Gastroesophageal sphincter (tissue), 3 donors: ENCODE data around the gene TEKTIP1.

ENCODE experiments used
- EP300 ChIP-seq: sonication (generic); formaldehyde crosslinking; IDR thresholded peaks from one replicate; pipeline ENCODE4 v1.6.1; 2017; ENCODE audit warnings: antibody characterized with exemption, mild to moderate bottlenecking
- POLR2A ChIP-seq, 2 donors: fragments of 450-650 bp; IDR thresholded peaks; one replicate each; pipeline ENCODE4 v1.6.1; 2017; ENCODE audit warnings: antibody characterized with exemption in 2 of 2, mild to moderate bottlenecking in 2 of 2, moderate library complexity in 1 of 2
- POLR2AphosphoS5 ChIP-seq: sonication (generic); formaldehyde crosslinking; IDR thresholded peaks from one replicate; pipeline ENCODE4 v1.6.1; 2017; ENCODE audit warnings: antibody characterized with exemption
- TF ChIP-seq, protein P1 (sequence below), 4 experiments: fragments of 200-600 bp in 2 of 4; fragments of 450-650 bp in 2 of 4; sonication (generic) in 1 of 4; IDR thresholded peaks; one replicate each; pipeline ENCODE4 v1.5.1; 2017 to 2019; ENCODE audit warnings: antibody characterized with exemption in 4 of 4, mild to moderate bottlenecking in 2 of 4, moderate library complexity in 2 of 4

DNA sequence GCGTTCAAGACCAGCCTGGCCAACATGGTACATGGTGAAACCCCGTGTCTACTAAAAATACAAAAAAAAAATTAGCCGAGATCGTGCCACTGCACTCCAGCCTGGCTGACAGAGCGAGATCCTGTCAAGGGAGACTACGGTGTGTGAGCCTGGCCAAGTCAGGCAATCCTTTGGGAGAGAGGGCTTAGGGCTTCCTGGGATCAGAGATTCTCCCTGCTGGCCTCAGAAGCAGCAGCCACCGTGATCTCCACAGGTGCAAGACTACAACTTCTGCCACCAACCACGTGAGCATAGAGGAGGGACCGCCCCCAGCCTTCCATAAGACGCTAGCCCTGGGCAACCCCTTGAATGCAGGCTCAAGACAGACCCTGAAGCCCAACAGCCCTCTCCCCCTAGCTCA is 10.8 kb downstream of the TEKTIP1 start:
- TF ChIP-seq, protein P1, sequence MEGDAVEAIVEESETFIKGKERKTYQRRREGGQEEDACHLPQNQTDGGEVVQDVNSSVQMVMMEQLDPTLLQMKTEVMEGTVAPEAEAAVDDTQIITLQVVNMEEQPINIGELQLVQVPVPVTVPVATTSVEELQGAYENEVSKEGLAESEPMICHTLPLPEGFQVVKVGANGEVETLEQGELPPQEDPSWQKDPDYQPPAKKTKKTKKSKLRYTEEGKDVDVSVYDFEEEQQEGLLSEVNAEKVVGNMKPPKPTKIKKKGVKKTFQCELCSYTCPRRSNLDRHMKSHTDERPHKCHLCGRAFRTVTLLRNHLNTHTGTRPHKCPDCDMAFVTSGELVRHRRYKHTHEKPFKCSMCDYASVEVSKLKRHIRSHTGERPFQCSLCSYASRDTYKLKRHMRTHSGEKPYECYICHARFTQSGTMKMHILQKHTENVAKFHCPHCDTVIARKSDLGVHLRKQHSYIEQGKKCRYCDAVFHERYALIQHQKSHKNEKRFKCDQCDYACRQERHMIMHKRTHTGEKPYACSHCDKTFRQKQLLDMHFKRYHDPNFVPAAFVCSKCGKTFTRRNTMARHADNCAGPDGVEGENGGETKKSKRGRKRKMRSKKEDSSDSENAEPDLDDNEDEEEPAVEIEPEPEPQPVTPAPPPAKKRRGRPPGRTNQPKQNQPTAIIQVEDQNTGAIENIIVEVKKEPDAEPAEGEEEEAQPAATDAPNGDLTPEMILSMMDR (IDR thresholded peaks at IDR 0.05), result no peak
- no peak for TF ChIP-seq POLR2A (IDR thresholded peaks at IDR 0.05)
- no peak for TF ChIP-seq POLR2AphosphoS5
- no peak for TF ChIP-seq EP300
